LNCAP (cell line): Measurements from ENCODE around the gene EIF4E.

Experiments
- CTCF ChIP-seq: fragments of 450-650 bp; IDR thresholded peaks from 2 replicates; pipeline ENCODE4 v1.5.1; 2017; ENCODE audit warnings: mild to moderate bottlenecking

The EIF4E gene

GRCh38 chr4:98833384-98833783, 95.5 kb downstream of the EIF4E start:
- no peak for TF ChIP-seq CTCF
